HepG2 (cell line): Measurements from ENCODE around the gene ATRIP.

Experiments
- CHD2 ChIP-seq: IDR thresholded peaks from 2 replicates; pipeline ENCODE4 v1.6.1; 2011; ENCODE audit warnings: low read depth, low read length, improper control_type of control experiment
- LRRFIP1 ChIP-seq: sonication (generic); formaldehyde crosslinking; conservative IDR thresholded peaks from 2 replicates; pipeline ENCODE4 v1.4.0; 2020; ENCODE audit warnings: missing genetic modification reagents
- SRF ChIP-seq: IDR thresholded peaks from 2 replicates; pipeline ENCODE4 v1.6.1; 2011; ENCODE audit warnings: mild to moderate bottlenecking, low read depth, low read length, moderate library complexity
- ZNF274 ChIP-seq: sonication (generic); formaldehyde crosslinking; IDR thresholded peaks from 2 replicates; pipeline ENCODE4 v1.5.1; 2020; ENCODE audit warnings: mild to moderate bottlenecking, missing genetic modification reagents

DNA sequence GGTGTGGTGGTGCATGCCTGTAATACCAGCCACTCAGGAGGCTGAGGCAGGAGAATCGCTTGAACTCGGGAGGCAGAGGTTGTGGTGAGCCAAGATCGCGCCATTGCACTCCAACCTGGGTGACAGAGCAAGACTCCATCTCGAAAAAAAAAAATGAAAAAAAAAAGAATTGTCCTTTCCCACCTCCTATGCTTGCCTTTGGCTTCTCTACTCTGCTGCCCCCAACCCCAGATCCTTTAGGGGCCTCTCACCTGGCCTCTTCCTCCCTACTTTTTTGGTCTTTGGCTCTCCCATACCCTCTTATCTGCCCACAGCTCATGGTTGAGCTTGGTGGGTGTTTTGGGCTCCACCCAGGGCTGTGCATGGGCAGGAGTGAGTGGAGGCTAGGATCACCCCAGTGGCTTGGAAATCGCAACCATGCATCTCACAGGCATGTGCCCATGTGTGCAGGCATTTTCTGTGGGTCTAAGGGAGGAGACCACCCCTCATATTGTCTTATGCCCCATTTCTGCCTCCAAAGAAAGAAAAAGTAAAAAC, 59.5 kb downstream of the ATRIP start:
- TF ChIP-seq CHD2 (no peak), ZNF274 (no peak), SRF (no peak), LRRFIP1 (CRISPR knock-in tag) (no peak)
